ENCODE measurements around the gene TMEM208.

Gene TMEM208

DNA sequence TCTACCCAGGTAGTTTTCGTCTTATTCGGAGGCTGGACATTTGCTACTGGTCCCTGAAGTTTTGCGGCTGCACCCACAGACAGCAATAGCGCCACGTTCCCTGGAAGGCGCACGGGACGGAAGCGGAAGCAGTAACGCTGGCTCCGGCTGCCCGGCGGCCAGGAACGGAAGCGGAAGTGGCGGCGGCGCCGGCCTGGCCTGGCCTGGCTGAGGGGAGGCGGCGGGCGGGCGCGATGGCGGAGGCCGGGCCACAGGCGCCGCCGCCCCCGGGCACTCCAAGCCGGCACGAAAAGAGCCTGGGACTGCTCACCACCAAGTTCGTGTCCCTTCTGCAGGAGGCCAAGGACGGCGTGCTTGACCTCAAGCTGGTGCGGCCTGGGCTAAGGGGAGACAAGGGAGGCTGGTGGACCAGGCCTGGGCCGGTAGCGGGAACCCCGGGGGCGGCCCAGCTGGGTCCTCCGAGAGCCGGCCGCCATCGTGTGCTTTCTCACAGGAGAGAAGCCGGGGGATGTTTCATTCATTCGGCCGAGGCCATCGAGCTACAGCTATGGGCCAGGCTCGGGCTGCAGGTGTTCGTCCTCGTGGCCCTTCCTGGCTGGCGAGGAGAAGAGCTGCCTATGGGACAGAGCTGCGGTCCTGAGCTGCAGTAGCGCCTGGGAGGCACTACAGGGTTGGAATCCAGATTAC lies 34.8 kb upstream of the TMEM208 start, which contains the start of gene E2F4:
Gene E2F4 (plus strand): TSS at position 161 of the 687 bp plus-strand sequence. CDS start 73 bp downstream, at position 234.
- peak; percentile 64 to 82 for DNase-seq

DNA sequence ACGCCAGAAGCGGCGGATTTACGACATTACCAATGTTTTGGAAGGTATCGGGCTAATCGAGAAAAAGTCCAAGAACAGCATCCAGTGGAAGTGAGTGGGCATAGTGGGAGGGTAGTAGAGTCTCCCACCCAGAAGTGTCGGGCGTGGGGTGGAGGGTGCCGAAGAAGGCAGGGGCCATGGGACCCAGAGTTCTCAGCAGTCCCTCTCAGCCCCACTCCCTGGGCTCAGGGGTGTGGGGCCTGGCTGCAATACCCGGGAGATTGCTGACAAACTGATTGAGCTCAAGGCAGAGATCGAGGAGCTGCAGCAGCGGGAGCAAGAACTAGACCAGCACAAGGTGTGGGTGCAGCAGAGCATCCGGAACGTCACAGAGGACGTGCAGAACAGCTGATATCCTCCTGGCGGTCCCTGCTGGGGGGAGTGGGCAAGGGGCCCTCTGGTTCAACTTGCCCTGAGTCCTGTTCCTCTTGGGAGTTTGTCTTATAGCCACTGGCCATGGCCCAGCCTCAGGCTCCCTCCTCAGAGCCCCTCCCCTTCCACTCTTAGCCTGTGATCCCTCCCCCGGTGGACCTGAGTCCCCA lies 34.1 kb upstream of the TMEM208 start:
- DNase-seq: no peak

DNA sequence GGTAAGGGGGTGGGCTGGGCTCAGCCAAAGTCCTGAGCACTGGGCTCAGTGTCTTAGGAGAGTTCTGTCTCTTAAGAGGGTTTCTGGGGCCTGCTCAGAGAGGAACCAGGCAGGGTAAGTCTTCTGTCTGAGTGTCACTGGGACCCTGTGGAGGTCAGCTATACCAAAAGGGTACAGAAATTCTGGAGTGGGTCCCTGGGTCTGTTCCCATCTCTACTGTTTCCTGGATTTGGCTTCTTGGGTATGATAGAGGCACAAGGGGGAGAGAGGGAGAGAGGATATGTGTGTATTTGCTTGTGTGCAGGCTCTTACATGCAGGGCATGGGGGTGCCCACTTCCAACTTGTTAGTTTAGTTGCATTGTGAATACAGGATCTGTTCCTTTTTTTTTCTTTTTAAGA lies 33.4 kb upstream of the TMEM208 start:
- no peak for DNase-seq

DNA sequence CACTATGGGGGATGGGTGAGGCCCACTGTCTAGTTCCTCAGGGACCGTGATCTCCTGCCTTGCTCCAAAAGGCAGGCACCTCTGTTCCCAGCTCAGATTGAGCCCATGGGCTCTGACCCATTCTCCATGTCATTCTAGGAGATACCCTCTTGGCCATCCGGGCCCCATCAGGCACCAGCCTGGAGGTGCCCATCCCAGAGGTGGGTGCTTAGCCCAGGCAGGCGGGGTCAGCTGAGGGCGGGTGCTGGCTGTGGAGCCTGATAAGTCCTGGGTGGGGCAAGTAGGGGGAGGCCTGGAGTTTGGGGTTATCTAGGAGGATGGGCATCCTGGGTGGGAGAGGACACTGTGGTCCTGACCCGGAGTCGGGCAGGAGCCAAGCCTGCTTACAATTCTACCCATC lies 32.7 kb upstream of the TMEM208 start:
- no peak for DNase-seq

DNA sequence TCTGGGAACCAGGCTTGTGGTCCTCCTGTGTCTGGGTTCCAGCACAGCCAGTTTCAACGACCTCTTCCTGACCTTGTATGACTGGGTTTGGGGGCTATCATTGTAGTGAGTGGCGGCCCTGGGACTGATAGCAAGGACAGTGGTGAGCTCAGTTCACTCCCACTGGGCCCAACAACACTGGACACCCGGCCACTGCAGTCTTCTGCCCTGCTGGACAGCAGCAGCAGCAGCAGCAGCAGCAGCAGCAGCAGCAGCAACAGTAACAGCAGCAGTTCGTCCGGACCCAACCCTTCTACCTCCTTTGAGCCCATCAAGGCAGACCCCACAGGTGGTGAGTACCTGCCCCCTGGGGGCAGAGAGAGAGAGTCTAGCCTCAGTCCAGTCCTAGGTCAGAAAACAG lies 31.3 kb upstream of the TMEM208 start:
- no peak for DNase-seq

DNA sequence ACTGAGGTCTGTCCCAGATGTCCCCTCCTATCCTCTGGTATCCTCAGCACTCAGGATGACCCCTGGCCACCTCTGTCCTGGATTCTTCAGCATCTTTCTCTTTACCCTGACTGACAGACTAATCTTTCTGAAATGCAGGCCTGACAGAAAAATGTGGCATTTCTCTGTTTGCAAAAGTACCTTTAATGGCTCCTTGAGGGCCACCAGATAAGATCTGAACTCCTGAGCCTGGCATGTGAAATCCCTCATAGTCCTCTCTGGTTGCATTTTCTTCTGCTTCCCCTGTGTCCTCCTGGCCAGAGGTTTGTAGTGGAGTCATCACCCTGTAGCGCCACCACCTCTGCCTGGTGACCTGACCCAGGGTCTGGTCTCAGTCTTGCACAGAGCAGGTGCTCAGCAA lies 30.0 kb upstream of the TMEM208 start:
- no peak for DNase-seq

DNA sequence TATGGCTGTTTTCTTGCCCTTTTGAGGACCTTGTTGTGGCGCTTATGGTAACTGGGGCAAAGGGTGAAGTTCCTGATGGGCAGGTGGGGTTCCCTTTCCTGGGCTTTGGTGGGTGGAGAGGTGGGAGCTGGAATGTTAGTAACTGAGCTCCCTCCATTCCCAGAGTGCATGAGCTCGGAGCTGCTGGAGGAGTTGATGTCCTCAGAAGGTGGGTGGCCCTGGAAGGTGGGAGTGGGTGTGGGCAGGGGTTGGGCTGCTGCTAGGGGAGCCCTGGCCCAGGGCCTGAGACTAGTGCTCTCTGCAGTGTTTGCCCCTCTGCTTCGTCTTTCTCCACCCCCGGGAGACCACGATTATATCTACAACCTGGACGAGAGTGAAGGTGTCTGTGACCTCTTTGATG lies 29.2 kb upstream of the TMEM208 start:
- no peak for DNase-seq

DNA sequence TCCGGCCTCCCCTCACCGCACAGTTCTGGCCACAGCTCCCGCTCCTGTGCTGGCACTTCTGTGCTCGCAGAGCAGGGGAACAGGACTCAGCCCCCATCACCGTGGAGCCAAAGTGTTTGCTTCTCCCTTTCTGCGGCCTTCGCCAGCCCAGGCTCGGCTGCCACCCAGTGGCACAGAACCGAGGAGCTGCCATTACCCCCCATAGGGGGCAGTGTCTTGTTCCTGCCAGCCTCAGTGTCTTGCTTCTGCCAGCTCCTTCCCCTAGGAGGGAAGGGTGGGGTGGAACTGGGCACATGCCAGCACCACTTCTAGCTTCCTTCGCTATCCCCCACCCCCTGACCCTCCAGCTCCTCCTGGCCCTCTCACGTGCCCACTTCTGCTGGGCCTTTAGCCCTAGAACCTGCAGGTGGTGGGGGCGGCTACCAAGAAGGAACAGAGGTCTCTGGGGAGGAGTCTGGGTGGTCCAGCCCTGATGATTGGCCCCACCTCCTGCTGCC lies 28.6 kb upstream of the TMEM208 start:
- DNase-seq: peak; percentile 5 to 29

DNA sequence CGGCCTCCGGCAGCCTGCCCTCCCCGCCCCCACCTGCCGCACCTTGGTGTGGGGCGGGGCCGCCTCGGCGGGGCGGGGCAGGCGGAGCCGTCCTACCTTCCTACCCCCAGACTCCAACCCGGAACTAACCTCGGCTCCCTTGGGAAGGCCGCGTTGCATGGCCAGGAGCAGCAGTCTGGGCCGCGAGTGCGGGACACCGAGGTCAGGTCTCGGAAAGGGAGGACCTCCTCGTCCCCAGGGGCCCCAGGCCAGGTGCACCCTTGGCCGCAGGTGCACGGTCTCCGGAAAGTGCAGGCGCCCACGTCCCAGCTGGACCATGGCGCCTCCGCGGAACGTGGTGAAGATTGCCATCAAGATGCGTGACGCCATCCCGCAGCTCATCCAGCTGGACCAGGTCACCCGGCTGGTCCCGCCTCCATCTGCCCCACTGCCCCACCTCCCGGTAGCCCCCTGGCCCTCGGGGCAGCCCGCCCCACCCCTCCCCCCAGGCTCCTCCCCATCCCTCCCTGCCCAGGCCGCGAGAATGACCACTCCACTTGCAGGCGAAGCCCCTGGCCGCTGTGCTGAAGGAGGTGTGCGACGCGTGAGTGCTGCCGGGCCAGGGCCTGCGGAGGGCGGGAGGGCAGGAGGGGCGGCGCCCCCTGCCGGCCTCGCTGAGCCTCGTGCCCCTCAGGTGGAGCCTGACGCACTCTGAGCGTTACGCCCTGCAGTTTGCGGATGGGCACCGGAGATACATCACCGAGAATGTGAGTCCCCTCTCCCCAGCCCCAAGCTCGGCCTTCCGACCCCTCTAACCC lies 27.7 kb upstream of the TMEM208 start, which contains the start of gene ELMO3:
Gene ELMO3 (plus strand): TSS at position 121 of the 797 bp plus-strand sequence. CDS start 196 bp downstream, at position 317.
- DNase-seq: no peak

DNA sequence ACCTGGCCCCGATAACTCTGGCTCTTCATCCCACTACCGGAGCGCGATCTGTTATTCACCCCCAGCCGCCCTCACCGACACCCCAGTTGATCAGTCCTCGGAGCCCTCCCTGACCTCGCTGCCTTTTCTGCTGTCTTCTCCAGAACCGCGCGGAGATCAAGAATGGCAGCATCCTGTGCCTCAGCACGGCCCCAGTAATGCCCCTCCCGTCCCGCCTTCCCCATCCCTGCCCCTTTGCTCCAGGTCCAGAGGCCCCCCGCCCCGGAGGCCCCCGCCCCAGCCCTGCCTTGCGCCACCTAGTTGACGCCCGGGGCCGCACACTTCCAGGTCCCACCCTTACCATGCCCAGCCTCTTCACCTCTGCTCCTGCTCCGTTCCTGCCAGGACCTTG lies 27.1 kb upstream of the TMEM208 start:
- no peak for DNase-seq

DNA sequence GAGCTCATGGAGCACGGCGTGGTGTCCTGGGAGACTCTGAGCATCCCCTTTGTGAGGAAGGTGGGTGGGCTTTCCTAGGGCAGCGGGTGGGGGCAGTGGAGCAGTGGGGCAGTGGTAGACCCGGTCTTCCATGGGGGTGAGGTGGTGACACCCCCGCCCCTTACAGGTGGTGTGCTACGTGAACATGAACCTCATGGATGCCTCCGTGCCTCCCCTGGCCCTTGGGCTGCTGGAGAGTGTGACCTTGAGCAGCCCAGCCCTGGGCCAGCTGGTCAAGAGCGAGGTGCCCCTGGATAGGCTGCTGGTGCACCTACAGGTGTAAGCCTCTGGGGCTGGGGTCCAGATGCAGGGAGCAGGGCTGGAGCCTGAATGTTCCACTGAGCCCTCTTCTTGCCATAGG lies 26.4 kb upstream of the TMEM208 start:
- DNase-seq: no peak

DNA sequence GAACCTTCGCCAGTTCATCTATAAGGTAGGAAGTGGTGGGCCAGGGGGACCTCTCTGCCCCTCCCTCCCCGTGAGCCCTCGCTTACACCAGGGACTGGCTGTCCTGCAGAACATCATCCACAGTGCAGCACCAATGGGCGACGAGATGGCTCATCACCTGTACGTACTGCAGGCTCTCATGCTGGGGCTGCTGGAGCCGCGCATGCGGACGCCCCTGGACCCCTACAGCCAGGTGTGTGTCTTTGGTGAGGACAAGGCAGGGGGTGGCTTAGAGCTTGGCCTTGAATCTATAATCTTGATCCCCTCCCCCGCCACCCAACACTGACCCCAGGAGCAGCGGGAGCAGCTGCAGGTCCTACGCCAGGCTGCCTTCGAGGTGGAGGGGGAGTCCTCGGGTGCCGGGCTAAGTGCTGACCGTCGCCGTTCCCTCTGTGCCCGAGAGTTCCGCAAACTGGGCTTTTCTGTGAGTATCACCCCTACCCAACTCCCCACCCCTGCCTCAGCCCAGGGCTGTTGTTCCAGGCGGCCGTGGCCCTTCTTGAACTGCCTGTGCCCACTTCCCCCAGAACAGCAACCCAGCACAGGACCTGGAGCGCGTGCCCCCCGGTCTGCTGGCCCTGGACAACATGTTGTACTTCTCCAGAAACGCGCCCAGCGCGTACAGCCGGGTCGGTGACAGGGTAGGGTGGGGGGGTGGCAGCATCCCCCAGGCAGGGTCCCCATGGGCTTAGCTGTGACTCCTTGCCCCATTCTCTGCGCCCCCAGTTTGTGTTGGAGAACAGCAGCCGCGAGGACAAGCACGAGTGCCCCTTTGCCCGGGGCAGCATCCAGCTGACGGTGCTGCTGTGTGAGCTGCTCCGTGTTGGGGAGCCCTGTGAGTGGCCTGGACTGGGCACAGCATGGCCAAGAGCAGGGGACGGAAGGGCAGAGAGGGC lies 25.3 kb upstream of the TMEM208 start:
- no peak for DNase-seq

DNA sequence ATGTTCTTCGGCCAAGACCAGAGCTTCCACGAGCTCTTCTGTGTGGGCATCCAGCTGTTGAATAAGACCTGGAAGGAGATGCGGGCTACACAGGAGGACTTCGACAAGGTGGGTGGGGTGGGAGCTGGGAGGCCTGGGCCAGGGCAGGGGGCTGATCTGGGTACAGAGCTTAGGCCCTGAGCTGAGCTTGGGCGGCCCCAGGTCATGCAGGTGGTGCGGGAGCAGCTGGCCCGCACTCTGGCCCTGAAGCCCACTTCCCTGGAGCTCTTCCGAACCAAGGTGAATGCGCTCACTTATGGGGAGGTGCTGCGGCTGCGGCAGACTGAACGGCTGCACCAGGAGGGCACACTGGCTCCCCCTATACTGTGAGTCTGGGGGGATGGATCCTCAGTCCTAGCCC lies 24.5 kb upstream of the TMEM208 start:
- no peak for DNase-seq

DNA sequence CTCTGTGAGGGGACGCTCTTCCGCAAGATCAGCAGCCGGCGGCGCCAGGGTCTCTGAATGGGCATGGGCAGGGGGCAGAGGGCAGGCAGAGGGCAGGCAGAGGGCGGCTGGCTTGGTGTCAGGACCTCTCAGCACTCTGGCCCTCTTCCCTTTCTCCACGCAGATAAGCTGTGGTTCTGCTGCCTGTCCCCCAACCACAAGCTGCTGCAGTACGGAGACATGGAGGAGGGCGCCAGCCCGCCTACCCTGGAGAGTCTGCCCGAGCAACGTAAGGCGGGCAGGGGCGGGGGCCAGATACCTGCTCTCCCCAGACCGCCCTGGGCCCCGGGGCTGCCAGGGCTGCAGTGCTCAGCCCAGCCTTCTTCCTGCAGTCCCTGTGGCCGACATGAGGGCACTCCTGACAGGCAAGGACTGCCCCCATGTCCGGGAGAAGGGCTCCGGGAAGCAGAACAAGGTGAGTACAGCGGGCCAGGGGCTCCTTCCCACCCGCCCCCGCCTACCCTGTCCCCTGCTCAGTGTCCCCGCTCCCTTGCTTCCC lies 23.9 kb upstream of the TMEM208 start:
- no peak for DNase-seq

DNA sequence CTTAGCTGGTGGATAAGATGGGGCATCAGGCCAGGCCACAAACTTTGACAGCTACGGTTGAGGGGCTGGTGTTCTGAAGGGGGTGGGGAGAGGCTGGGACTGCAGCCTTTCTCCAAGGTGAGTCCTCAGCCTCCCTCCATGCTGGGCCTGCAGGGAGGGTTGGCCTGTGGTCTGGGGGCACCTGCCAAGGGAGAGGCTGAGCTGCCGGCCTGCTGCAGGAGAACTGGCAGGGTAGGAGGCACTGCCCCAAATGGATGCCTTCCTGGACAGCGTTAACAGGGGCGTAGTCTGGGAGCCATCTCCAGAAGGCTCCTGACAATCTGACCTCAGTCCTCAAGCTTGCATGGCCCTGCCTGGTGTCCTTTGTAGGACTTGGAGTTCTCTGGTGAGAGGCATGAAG lies 22.9 kb upstream of the TMEM208 start:
- no peak for DNase-seq

DNA sequence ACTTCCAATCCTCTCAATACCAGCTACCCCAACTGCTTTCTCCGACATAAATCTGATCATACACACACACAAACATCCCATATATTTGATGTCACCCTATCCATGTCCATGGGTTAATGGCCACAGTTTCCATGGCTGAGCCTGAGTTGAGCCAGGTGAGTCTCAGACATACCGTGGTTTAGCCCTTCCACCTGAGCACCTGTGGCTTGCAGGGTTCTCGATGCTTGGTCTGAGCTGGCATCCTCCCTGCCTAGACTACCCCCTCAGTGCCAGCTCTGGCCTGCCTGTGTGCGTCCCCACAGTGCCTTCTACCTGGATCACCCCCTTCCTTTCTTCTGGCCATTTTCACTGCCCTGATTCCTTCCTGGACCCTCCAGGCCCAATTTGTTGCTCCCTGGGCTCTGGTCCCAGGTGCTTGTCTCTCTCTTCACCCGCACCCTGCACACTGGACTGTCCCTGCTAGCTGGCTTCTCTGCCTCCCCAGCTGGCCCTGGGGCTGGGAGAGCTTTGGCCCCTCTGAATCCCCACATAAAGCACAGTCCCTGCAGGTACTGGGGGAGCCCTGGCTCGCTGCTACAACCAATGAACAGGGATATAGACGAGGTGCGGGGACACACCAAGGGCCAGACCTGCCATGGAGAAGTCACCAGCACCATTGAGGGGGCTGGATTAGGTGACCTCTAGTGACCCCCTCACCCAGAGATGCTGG lies 20.6 kb upstream of the TMEM208 start:
- DNase-seq: no peak

DNA sequence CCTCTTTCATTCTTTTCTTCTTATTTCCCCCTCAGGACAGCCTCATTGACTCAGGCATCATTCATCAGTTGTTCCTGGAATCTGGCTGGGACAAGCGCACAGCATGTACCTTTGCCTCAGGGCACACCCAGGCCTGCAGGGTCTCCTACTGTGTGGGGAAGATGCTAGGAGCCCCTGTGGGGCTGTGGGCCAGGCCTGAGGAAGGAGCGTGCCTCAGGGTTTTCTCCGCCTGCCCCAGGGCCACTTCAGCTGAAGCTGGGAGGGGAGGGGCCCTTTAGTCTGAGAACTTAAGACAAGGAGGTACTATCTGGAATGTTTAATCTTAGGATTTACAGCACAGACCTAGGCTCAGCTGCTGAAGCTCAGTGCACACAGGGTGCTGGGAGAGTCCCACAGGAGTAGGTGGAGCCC lies 20.1 kb upstream of the TMEM208 start:
- no peak for DNase-seq

DNA sequence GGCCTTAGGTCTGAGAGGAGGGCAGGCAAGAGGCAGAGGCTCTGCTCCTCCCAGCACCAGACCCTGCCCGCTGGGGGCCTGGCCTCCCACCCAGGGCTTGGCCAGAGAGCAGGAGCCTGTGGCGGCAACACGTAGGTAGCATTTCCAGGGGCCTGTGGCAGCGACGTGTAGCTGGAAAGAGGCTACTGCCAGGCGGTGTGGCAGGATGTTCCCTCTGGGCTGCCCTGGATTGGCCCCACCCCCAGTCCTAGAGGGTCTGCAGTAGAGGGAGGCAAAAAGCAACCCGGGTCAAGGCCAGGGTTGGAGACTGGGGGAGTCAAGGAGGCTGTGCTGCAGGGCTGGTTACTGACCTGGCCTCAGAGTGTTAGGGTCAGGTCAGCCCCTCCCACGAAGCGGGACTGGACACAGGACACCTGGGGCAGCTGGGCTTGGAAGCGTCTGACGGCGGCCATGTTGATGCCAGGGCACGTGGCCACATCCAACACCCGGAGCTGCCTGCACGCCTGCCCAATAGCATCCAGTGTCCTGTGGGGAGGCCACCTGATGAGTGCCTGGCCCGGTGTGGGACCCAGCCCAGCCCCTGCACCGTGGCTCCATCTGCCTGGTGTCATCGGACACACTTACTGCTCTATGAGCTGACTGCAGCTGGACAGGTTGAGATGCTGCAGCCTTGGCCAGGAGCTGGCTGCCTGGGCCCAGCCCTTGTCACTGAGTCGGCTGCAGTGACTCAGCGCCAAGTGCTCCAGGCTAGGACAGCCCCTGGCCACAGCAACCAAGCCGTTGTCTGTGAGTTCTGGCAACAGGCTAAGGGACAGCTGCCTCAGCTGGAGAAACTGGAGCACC lies 19.5 kb upstream of the TMEM208 start:
- DNase-seq: no peak

DNA sequence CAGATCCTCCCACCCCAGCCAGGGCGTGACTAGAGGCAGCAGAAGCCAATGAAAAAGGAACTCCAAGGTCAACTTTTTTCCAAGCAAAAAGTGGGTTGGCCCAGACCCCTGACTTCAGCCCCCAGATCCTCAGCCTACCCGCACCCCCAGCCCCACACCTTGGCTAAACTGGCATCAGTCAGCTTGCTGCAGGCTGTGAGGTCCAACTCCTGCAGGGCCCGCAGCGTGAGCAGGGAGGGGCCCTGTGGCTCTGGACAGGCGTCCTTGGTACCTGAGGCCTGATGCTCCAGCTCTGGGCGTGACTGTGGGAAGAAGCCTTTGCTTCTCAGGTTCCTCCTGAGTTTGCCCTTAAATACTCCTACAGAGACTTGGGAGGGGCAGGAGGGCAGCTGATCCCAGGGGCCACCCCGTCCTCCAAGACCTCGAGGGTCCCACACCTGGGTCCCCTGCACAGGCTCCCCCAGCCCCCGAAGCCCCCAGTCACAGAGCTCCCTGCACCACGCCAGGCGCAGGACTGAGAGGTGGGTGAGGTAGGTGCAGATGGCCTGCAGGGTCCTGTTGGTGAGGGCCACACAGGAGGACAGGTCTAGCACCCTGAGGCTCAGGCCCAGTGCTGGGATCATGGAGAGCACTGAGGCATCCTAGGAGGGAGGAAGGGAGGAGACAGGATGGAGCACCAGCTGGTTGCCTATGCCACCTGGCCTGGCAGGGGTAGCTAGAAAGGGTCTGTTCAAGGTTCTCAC lies 18.6 kb upstream of the TMEM208 start:
- no peak for DNase-seq

DNA sequence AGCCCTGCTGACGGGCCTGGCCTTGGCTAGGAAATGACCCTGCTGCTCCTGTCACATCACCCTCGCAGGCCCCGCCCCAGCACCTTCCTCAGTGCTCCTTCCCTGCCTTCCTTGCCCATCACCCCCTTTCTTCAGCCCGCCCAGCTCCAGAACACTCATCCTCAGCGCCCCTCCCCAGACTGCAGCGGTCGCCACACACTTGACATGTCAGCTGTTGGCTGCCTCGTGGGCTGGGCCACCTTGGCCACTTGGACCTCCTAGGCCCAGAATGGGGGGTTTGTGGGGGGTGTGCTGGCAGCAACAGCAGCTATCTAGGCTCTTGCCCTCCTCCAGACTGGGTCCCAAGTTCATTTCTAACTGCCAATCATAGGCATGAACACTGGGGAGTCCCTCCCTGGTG lies 17.4 kb upstream of the TMEM208 start:
- DNase-seq: no peak

All from bone marrow (tissue), 2 donors.